PC-3 (cell line): ENCODE data around the gene WDR72. TPM values are rescaled to one million over a fixed set of nuclear protein-coding genes. Genes with fewer than 3 reads are reported as not detected.

Experiments used
- ATAC-seq: fragments of 200-7000 bp; cut with Tn5 transposase; 2 replicates; pipeline ENCODE4 v1.9.1; 2020; ENCODE audit warnings: mild to moderate bottlenecking, moderate library complexity
- BruUV-seq: library from RNA; stranded (reverse); fragments of 400-500 nt; replicated peaks from 2 replicates; lab custom pipeline; 2021; lab: Mats Ljungman, UMichigan
- CTCF ChIA-PET: fragments of 300-600 bp; sonication (Branson Sonifier 250); formaldehyde crosslinking; loops from one replicate; lab custom pipeline; 2022; ENCODE audit warnings: antibody characterized with exemption; lab: Charles Lee
- POLR2A ChIA-PET: fragments of 300-600 bp; sonication (Branson Sonifier 250); formaldehyde crosslinking; loops from one replicate; lab custom pipeline; 2022; ENCODE audit warnings: antibody characterized with exemption; ENCODE audit not compliant: unreplicated experiment; lab: Charles Lee
- DNase-seq: peaks from one replicate; pipeline ENCODE4 v3.0.0-alpha.2; 2015
- H2AFZ ChIP-seq: fragments of 300-600 bp; sonication (generic); 2 replicates; pipeline ENCODE4 v1.6.0; 2016; ENCODE audit warnings: antibody characterized with exemption, low read length
- H3F3A ChIP-seq: fragments of 300-600 bp; sonication (generic); one replicate; pipeline ENCODE4 v1.6.0; 2017; ENCODE audit warnings: antibody characterized with exemption, low read length, control low read depth, mild to moderate bottlenecking; ENCODE audit not compliant: unreplicated experiment
- H3K27ac ChIP-seq: fragments of 300-600 bp; sonication (generic); 2 replicates; pipeline ENCODE4 v1.5.1; 2016; ENCODE audit warnings: mild to moderate bottlenecking, low read length
- H3K27me3 ChIP-seq: fragments of 300-600 bp; sonication (generic); 2 replicates; pipeline ENCODE4 v1.6.1; 2016; ENCODE audit warnings: low read length, mixed read lengths
- H3K36me3 ChIP-seq: fragments of 300-600 bp; sonication (generic); 2 replicates; pipeline ENCODE4 v1.6.1; 2016; ENCODE audit warnings: low read depth, mixed run types, low read length, mixed read lengths
- H3K4me1 ChIP-seq: fragments of 300-600 bp; sonication (generic); 2 replicates; pipeline ENCODE4 v1.5.1; 2016; ENCODE audit warnings: low read length; ENCODE audit not compliant: insufficient read depth
- H3K4me2 ChIP-seq: fragments of 300-600 bp; sonication (generic); 2 replicates; pipeline ENCODE4 v1.6.0; 2016; ENCODE audit warnings: low read length
- H3K4me3 ChIP-seq: fragments of 300-600 bp; sonication (generic); 2 replicates; pipeline ENCODE4 v1.5.1; 2016; ENCODE audit warnings: mild to moderate bottlenecking, low read length, mixed read lengths
- H3K79me2 ChIP-seq: fragments of 300-600 bp; sonication (generic); 2 replicates; pipeline ENCODE4 v1.6.1; 2017; ENCODE audit warnings: low read length, mixed read lengths
- H3K9ac ChIP-seq: fragments of 300-600 bp; sonication (generic); 2 replicates; pipeline ENCODE4 v1.6.0; 2016; ENCODE audit warnings: mild to moderate bottlenecking, low read length
- H3K9me2 ChIP-seq: fragments of 300-600 bp; sonication (generic); replicated peaks from 2 replicates; pipeline ENCODE4 v1.6.1; 2016; ENCODE audit warnings: mixed run types, low read length, mixed read lengths
- H3K9me3 ChIP-seq: fragments of 300-600 bp; sonication (generic); 2 replicates; pipeline ENCODE4 v1.6.1; 2016; ENCODE audit warnings: low read length, mixed read lengths
- H4K20me1 ChIP-seq: fragments of 300-600 bp; sonication (generic); 2 replicates; pipeline ENCODE4 v1.6.1; 2016; ENCODE audit warnings: low read length, mixed read lengths
- EZH2 ChIP-seq: fragments of 300-600 bp; sonication (generic); IDR thresholded peaks from one replicate; pipeline ENCODE4 v1.6.1; 2017; ENCODE audit warnings: antibody characterized with exemption, mild to moderate bottlenecking, low read length; ENCODE audit not compliant: unreplicated experiment
- EZH2phosphoT487 ChIP-seq: fragments of 300-600 bp; sonication (generic); IDR thresholded peaks from 2 replicates; pipeline ENCODE4 v1.6.1; 2018; ENCODE audit warnings: mild to moderate bottlenecking, antibody characterized with exemption, low read length, borderline replicate concordance
- intact Hi-C: fragments of 100-400 bp; cut with micrococcal nuclease; formaldehyde crosslinking; loops from 2 replicates; pipeline ENCODE4 v1.9.0; 2023
- total RNA-seq: library from RNA; depleted of rRNA; stranded (reverse); fragments of >200 nt; gene quantifications from 2 replicates; pipeline ENCODE4 v1.2.3, GENCODE V29; 2014
- TF ChIP-seq, protein P1 (sequence below): fragments of 300-600 bp; sonication (generic); conservative IDR thresholded peaks from 2 replicates; pipeline ENCODE4 v1.5.1; 2017; ENCODE audit warnings: antibody characterized with exemption, low read depth, mild to moderate bottlenecking, low read length

Gene WDR72
- total RNA-seq, 1 experiment from 2014 or later: 5.9 TPM

GRCh38 chr15:53758412-53758811 is 1.1 kb downstream of the WDR72 start:
- H3K9me3 ChIP-seq: no peaks in the 10 kb centered on the region
- H3F3A ChIP-seq: no peaks in the 10 kb centered on the region
- H2AFZ ChIP-seq: no peak overlapping the region
- no peaks in the 10 kb centered on the region for H3K9me2 ChIP-seq
- TF ChIP-seq EZH2phosphoT487: no peak
- TF ChIP-seq, protein P1, sequence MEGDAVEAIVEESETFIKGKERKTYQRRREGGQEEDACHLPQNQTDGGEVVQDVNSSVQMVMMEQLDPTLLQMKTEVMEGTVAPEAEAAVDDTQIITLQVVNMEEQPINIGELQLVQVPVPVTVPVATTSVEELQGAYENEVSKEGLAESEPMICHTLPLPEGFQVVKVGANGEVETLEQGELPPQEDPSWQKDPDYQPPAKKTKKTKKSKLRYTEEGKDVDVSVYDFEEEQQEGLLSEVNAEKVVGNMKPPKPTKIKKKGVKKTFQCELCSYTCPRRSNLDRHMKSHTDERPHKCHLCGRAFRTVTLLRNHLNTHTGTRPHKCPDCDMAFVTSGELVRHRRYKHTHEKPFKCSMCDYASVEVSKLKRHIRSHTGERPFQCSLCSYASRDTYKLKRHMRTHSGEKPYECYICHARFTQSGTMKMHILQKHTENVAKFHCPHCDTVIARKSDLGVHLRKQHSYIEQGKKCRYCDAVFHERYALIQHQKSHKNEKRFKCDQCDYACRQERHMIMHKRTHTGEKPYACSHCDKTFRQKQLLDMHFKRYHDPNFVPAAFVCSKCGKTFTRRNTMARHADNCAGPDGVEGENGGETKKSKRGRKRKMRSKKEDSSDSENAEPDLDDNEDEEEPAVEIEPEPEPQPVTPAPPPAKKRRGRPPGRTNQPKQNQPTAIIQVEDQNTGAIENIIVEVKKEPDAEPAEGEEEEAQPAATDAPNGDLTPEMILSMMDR: no peak
- TF ChIP-seq EZH2: no peak
- H3K4me1 ChIP-seq: no peaks in the 10 kb centered on the region
- no peaks in the 10 kb centered on the region for H3K79me2 ChIP-seq
- 0 out of 2 replicates have a peak, but pooled peaks cover 4% of the 10 kb centered on the region for H3K27me3 ChIP-seq
- H3K36me3 ChIP-seq: no peaks in the 10 kb centered on the region
- H3K27ac ChIP-seq: no peak overlapping the region
- POLR2A ChIA-PET: no interaction called here
- BruUV-seq: no TSS peak
- no peak for ATAC-seq
- CTCF ChIA-PET: no interaction called here
- DNase-seq: no peak
- no peak overlapping the region for H3K9ac ChIP-seq
- no peak overlapping the region for H3K4me2 ChIP-seq
- no peaks in the 10 kb centered on the region for H4K20me1 ChIP-seq
- intact Hi-C loops: no loop called here
- H3K4me3 ChIP-seq: no peak overlapping the region

- no peak for ATAC-seq
- Histone ChIP-seq H3K27ac (no peak overlapping the region), H4K20me1 (no peaks in the 10 kb centered on the region), H3K9ac (no peak overlapping the region), H3K4me3 (no peak overlapping the region), H3K4me2 (no peak overlapping the region), H3K27me3 (0 out of 2 replicates have a peak, but pooled peaks cover 4% of the 10 kb centered on the region), H2AFZ (no peak overlapping the region), H3K4me1 (no peaks in the 10 kb centered on the region), H3K79me2 (no peaks in the 10 kb centered on the region), H3K36me3 (no peaks in the 10 kb centered on the region), H3K9me2 (no peaks in the 10 kb centered on the region), H3K9me3 (no peaks in the 10 kb centered on the region), H3F3A (no peaks in the 10 kb centered on the region)
- CTCF ChIA-PET: no interaction called here
- POLR2A ChIA-PET: no interaction called here
- intact Hi-C loops: no loop called here
- no peak for DNase-seq
- TF ChIP-seq EZH2 (no peak), EZH2phosphoT487 (no peak)
- TF ChIP-seq, protein P1: no peak
- no TSS peak for BruUV-seq
Measured at GRCh38 chr15:53757906-53758305, 1.6 kb downstream of the WDR72 start.

DNA sequence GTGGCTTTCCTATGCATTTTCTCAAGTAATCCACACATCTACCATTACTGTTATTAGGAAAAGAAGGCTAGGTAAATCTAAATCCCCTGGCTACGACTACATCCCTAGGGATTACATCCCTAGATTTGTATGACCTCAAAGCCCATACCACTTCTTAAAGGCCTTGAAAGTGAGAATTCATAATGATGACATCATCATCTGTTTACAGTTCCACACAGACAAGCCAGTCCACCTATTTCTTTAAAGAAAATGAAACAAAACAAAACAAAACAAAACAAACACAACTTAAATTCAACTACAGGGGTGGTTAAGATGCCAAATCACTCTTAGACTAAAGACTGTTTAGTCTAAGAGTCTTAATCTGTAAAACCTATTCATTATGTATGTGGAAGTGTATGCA is 5.7 kb downstream of the WDR72 start:
- H3K9ac ChIP-seq: no peak overlapping the region
- no peak overlapping the region for H3K4me3 ChIP-seq
- H3K4me2 ChIP-seq: no peak overlapping the region
- DNase-seq (no peak), ATAC-seq (no peak)
- H3K27ac ChIP-seq: no peak overlapping the region
- H2AFZ ChIP-seq: no peak overlapping the region
- no peaks in the 10 kb centered on the region for H4K20me1 ChIP-seq
- ChIA-PET POLR2A (no interaction called here), CTCF (no interaction called here)
- intact Hi-C loops: no loop called here
- no peaks in the 10 kb centered on the region for H3K9me3 ChIP-seq
- no peaks in the 10 kb centered on the region for H3K36me3 ChIP-seq
- H3F3A ChIP-seq: no peaks in the 10 kb centered on the region
- H3K79me2 ChIP-seq: no peaks in the 10 kb centered on the region
- no TSS peak for BruUV-seq
- no peaks in the 10 kb centered on the region for H3K27me3 ChIP-seq
- no peaks in the 10 kb centered on the region for H3K9me2 ChIP-seq
- no peak for TF ChIP-seq EZH2
- TF ChIP-seq, protein P1: no peak
- TF ChIP-seq EZH2phosphoT487: no peak
- H3K4me1 ChIP-seq: no peaks in the 10 kb centered on the region
